H9 (cell line): Measurements from ENCODE around the gene B3GLCT. TPM values are rescaled to one million over a fixed set of nuclear protein-coding genes. Genes with fewer than 3 reads are reported as not detected.
A peak's percentile ranks its signal among the peaks of the same experiment; 100 is the strongest.

Experiments
- DNase-seq: peaks from one replicate; pipeline ENCODE4 v3.0.0-alpha.2; 2017
- H2AFZ ChIP-seq: one replicate; pipeline ENCODE4 v1.6.1; 2013; ENCODE audit warnings: mild to moderate bottlenecking, low read length, control low read depth, moderate library complexity
- H2AK5ac ChIP-seq: 2 replicates; pipeline ENCODE4 v1.6.1; 2013; ENCODE audit warnings: low read length, control low read depth, mixed read lengths; ENCODE audit not compliant: insufficient read length
- H2BK120ac ChIP-seq: one replicate; pipeline ENCODE4 v1.6.1; 2013; ENCODE audit warnings: low read depth, mild to moderate bottlenecking, low read length, control low read depth, inconsistent platforms; ENCODE audit not compliant: poor library complexity, severe bottlenecking
- H2BK12ac ChIP-seq: 2 replicates; pipeline ENCODE4 v1.6.1; 2013; ENCODE audit warnings: low read length, control low read depth, mixed read lengths, low read depth; ENCODE audit not compliant: insufficient read length
- H2BK15ac ChIP-seq: 2 replicates; pipeline ENCODE4 v1.6.1; 2013; ENCODE audit warnings: low read depth, low read length, control low read depth
- H2BK20ac ChIP-seq: one replicate; pipeline ENCODE4 v1.6.1; 2013; ENCODE audit warnings: low read depth, mild to moderate bottlenecking, low read length, control low read depth, inconsistent platforms; ENCODE audit not compliant: poor library complexity, severe bottlenecking
- H2BK5ac ChIP-seq: 2 replicates; pipeline ENCODE4 v1.6.1; 2013; ENCODE audit warnings: low read length, control low read depth, mixed read lengths; ENCODE audit not compliant: insufficient read length
- H3K14ac ChIP-seq: 2 replicates; pipeline ENCODE4 v1.6.1; 2013; ENCODE audit warnings: low read length, control low read depth; ENCODE audit not compliant: insufficient read depth
- H3K18ac ChIP-seq: 2 replicates; pipeline ENCODE4 v1.6.1; 2013; ENCODE audit warnings: low read depth, mild to moderate bottlenecking, mixed read lengths, low read length, control low read depth; ENCODE audit not compliant: insufficient read length
- H3K23ac ChIP-seq: 2 replicates; pipeline ENCODE4 v1.6.1; 2013; ENCODE audit warnings: low read length, control low read depth, mixed read lengths, low read depth; ENCODE audit not compliant: insufficient read length
- H3K23me2 ChIP-seq: 2 replicates; pipeline ENCODE4 v1.6.1; 2013; ENCODE audit warnings: low read depth, mild to moderate bottlenecking, mixed read lengths, low read length, control low read depth; ENCODE audit not compliant: insufficient read length, poor library complexity, severe bottlenecking
- H3K27ac ChIP-seq: 2 replicates; pipeline ENCODE4 v1.5.1; 2013; ENCODE audit warnings: low read length, control low read depth, mixed read lengths, low read depth; ENCODE audit not compliant: insufficient read length
- H3K27me3 ChIP-seq: 2 replicates; pipeline ENCODE4 v1.6.1; 2013; ENCODE audit warnings: low read length, control low read depth, inconsistent platforms; ENCODE audit not compliant: insufficient read depth
- H3K4ac ChIP-seq: 2 replicates; pipeline ENCODE4 v1.6.1; 2013; ENCODE audit warnings: low read depth, mild to moderate bottlenecking, control low read depth, inconsistent platforms, low read length, moderate library complexity
- H3K4me1 ChIP-seq: 2 replicates; pipeline ENCODE4 v1.6.1; 2013; ENCODE audit warnings: low read length, control low read depth, inconsistent platforms; ENCODE audit not compliant: insufficient read depth
- H3K4me2 ChIP-seq: 2 replicates; pipeline ENCODE4 v1.6.1; 2013; ENCODE audit warnings: low read length, control low read depth, mixed read lengths; ENCODE audit not compliant: insufficient read length, insufficient read depth
- H3K56ac ChIP-seq: 2 replicates; pipeline ENCODE4 v1.6.1; 2013; ENCODE audit warnings: low read depth, mild to moderate bottlenecking, mixed read lengths, low read length, control low read depth; ENCODE audit not compliant: insufficient read length
- H3K79me1 ChIP-seq: 2 replicates; pipeline ENCODE4 v1.6.1; 2013; ENCODE audit warnings: low read depth, mild to moderate bottlenecking, moderate library complexity, low read length, control low read depth, inconsistent platforms; ENCODE audit not compliant: insufficient read depth, poor library complexity, severe bottlenecking
- H3K79me2 ChIP-seq: 2 replicates; pipeline ENCODE4 v1.6.1; 2013; ENCODE audit warnings: low read length, control low read depth, inconsistent platforms; ENCODE audit not compliant: insufficient read depth
- H3K9ac ChIP-seq: 2 replicates; pipeline ENCODE4 v1.6.1; 2013; ENCODE audit warnings: low read length, control low read depth, mixed read lengths; ENCODE audit not compliant: insufficient read length; ENCODE audit errors: extremely low read depth
- H3K9me3 ChIP-seq: one replicate; pipeline ENCODE4 v1.6.1; 2013; ENCODE audit warnings: low read depth, low read length, inconsistent platforms; ENCODE audit not compliant: control insufficient read depth
- H3T11ph ChIP-seq: one replicate; pipeline ENCODE4 v1.6.1; 2013; ENCODE audit warnings: mild to moderate bottlenecking, low read length, control low read depth, inconsistent platforms
- H4K20me1 ChIP-seq: one replicate; pipeline ENCODE4 v1.6.1; 2013; ENCODE audit not compliant: control insufficient read depth, insufficient read length, insufficient read depth
- H4K5ac ChIP-seq: 2 replicates; pipeline ENCODE4 v1.6.1; 2013; ENCODE audit warnings: low read depth, mild to moderate bottlenecking, mixed read lengths, low read length, control low read depth; ENCODE audit not compliant: insufficient read length
- H4K8ac ChIP-seq: replicated peaks from 2 replicates; pipeline ENCODE4 v1.6.1; 2013; ENCODE audit warnings: low read length, control low read depth, mixed read lengths, low read depth; ENCODE audit not compliant: insufficient read length
- H4K91ac ChIP-seq: 2 replicates; pipeline ENCODE4 v1.6.1; 2013; ENCODE audit warnings: low read depth, mild to moderate bottlenecking, moderate library complexity, mixed read lengths, low read length, control low read depth; ENCODE audit not compliant: insufficient read length
- H3K27ac Mint-ChIP-seq, 3 experiments: 2 replicates in 2 of 3; 3 replicates in 1 of 3; pipeline ENCODE4 v1.8.0; 2020 to 2021; ENCODE audit warnings: mixed read lengths in 3 of 3, mild to moderate bottlenecking in 1 of 3, moderate library complexity in 1 of 3
- H3K27me3 Mint-ChIP-seq: 2 replicates; pipeline ENCODE4 v1.8.0; 2021; ENCODE audit warnings: low read depth, mild to moderate bottlenecking, moderate library complexity, mixed read lengths
- H3K36me3 Mint-ChIP-seq, 3 experiments: 2 replicates in 2 of 3; 3 replicates in 1 of 3; pipeline ENCODE4 v1.8.0; 2020 to 2021; ENCODE audit warnings: low read depth in 3 of 3, mixed read lengths in 3 of 3; ENCODE audit not compliant: insufficient read depth in 1 of 3
- H3K4me1 Mint-ChIP-seq, 2 experiments: 2 replicates each; pipeline ENCODE4 v1.8.0; 2020; ENCODE audit warnings: mixed read lengths in 2 of 2
- H3K4me3 Mint-ChIP-seq, 2 experiments: 2 replicates in 1 of 2; 3 replicates in 1 of 2; pipeline ENCODE4 v1.8.0; 2020 to 2021; ENCODE audit warnings: mild to moderate bottlenecking in 2 of 2, mixed read lengths in 2 of 2, moderate library complexity in 1 of 2
- H3K9me3 Mint-ChIP-seq, 2 experiments: 2 replicates in 1 of 2; 3 replicates in 1 of 2; pipeline ENCODE4 v1.8.0; 2020; ENCODE audit warnings: mild to moderate bottlenecking in 2 of 2, mixed read lengths in 2 of 2, moderate library complexity in 1 of 2
- CTCF ChIP-seq: fragments of 200-600 bp; sonication (generic); conservative IDR thresholded peaks from 3 replicates; pipeline ENCODE4 v1.8.0; 2021; ENCODE audit warnings: antibody characterized with exemption, mild to moderate bottlenecking
- WGBS: extraction: QIAGEN DNeasy Blood & Tissue Kit; methylation state at CpG from one replicate; pipeline ENCODE4 v1.1.7; 2013; ENCODE audit warnings: missing lambda C conversion rate, low lambda C conversion rate, mixed read lengths; ENCODE audit not compliant: insufficient read length; ENCODE audit errors: extremely low coverage; 5-methylcytosine and 5-hydroxymethylcytosine counted together
- total RNA-seq: library from RNA; stranded (reverse); gene quantifications from 2 replicates; pipeline ENCODE4 v1.2.1, GENCODE V29; 2021

B3GLCT gene
- total RNA-seq, 1 experiment from 2014 or later = 5.4 TPM

GRCh38 chr13:31225998-31226675 is 26.4 kb downstream of the B3GLCT start:
- H3K27me3 Mint-ChIP-seq = no peaks in the 10 kb centered on the region; the same call in 1 of the 2 replicates
- H3K4me3 Mint-ChIP-seq = peak overlapping the region in 1 of 2 experiments; percentile 1; a peak in 2 of 5 replicates
- Histone ChIP-seq H3K4ac (no peak overlapping the region), H3K27me3 (no peaks in the 10 kb centered on the region), H3K4me1 (no peaks in the 10 kb centered on the region; the same call in 1 of the 2 replicates), H4K8ac (no peak overlapping the region), H3K4me2 (no peak overlapping the region), H3K9me3 (no peaks in the 10 kb centered on the region), H3T11ph (no peak overlapping the region), H3K79me1 (no peaks in the 10 kb centered on the region), H3K23me2 (no peaks in the 10 kb centered on the region), H2BK20ac (no peak overlapping the region), H4K5ac (no peak overlapping the region), H3K23ac (no peak overlapping the region), H2BK5ac (no peak overlapping the region), H2BK12ac (no peak overlapping the region), H2AFZ (no peak overlapping the region), H3K79me2 (no peaks in the 10 kb centered on the region), H2BK15ac (no peak overlapping the region), H3K9ac (no peak overlapping the region), H4K20me1 (peaks cover 3% of the 10 kb centered on the region), H3K18ac (no peak overlapping the region), H2AK5ac (no peak overlapping the region), H4K91ac (no peak overlapping the region), H3K14ac (0 out of 2 replicates have a peak overlapping the region, but pooled peaks have one; percentile 15), H3K56ac (no peak overlapping the region), H2BK120ac (no peak overlapping the region), H3K27ac (no peak overlapping the region)
- peaks cover 24 to 27% of the 10 kb centered on the region in 2 experiments for H3K4me1 Mint-ChIP-seq
- no peak for TF ChIP-seq CTCF
- no peaks in the 10 kb centered on the region for H3K9me3 Mint-ChIP-seq
- H3K27ac Mint-ChIP-seq = peak overlapping the region; percentile 36 to 95 (median 91)
- DNase-seq = peak; percentile 49
- H3K36me3 Mint-ChIP-seq = peaks cover 0 to 5% (median 0%) of the 10 kb centered on the region in 3 experiments; a peak in 2 of 7 replicates
- no CpG with 5 or more reads among the region's 9 CpGs for WGBS
